Uterus (tissue), 2 donors: ENCODE data around the gene PLPPR3.

Source experiments
- POLR2A ChIP-seq, 2 donors: fragments of 450-650 bp; IDR thresholded peaks; one replicate each; pipeline ENCODE4 v1.6.1; 2016; ENCODE audit warnings: antibody characterized with exemption in 2 of 2, mild to moderate bottlenecking in 1 of 2, moderate library complexity in 1 of 2
- TF ChIP-seq, protein P1 (sequence below), 4 experiments: fragments of 200-600 bp in 2 of 4; fragments of 450-650 bp in 2 of 4; sonication (generic) in 2 of 4; IDR thresholded peaks; one replicate each; pipeline ENCODE4 v1.5.1; 2016 to 2019; ENCODE audit warnings: antibody characterized with exemption in 4 of 4, mild to moderate bottlenecking in 2 of 4, moderate library complexity in 1 of 4

DNA sequence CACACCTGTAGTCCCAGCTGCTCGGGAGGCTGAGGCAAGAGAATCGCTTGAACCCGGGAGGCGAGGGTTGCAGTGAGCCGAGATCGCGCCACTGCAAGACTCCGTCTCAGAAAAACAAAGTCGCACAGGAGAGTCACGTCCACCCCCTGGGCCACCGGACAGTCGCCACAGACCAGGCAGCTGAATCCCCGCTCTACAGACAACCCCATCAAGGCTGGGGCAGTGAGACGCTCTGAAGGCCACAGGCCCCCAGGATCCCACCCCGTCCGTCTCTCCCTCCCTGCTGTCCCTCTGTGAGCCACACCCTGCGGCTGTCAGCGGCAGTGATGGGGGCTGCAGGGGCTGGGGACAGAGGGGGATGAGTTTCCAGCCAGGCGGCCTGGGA, 40.0 kb downstream of the PLPPR3 start:
- TF ChIP-seq, protein P1, sequence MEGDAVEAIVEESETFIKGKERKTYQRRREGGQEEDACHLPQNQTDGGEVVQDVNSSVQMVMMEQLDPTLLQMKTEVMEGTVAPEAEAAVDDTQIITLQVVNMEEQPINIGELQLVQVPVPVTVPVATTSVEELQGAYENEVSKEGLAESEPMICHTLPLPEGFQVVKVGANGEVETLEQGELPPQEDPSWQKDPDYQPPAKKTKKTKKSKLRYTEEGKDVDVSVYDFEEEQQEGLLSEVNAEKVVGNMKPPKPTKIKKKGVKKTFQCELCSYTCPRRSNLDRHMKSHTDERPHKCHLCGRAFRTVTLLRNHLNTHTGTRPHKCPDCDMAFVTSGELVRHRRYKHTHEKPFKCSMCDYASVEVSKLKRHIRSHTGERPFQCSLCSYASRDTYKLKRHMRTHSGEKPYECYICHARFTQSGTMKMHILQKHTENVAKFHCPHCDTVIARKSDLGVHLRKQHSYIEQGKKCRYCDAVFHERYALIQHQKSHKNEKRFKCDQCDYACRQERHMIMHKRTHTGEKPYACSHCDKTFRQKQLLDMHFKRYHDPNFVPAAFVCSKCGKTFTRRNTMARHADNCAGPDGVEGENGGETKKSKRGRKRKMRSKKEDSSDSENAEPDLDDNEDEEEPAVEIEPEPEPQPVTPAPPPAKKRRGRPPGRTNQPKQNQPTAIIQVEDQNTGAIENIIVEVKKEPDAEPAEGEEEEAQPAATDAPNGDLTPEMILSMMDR (IDR thresholded peaks at IDR 0.05): no peak
- no peak for TF ChIP-seq POLR2A (IDR thresholded peaks at IDR 0.05)
